ENCODE measurements around the gene TF.

TF gene

GRCh38 chr3:133820129-133820528, 73.9 kb downstream of the TF start:
- DNase-seq: no peak

- DNase-seq: no peak
These were observed 74.9 kb downstream of the TF start for GRCh38 chr3:133820889-133821675.

- DNase-seq: no peak
These were observed 75.8 kb downstream of the TF start for GRCh38 chr3:133821767-133822638.

DNA sequence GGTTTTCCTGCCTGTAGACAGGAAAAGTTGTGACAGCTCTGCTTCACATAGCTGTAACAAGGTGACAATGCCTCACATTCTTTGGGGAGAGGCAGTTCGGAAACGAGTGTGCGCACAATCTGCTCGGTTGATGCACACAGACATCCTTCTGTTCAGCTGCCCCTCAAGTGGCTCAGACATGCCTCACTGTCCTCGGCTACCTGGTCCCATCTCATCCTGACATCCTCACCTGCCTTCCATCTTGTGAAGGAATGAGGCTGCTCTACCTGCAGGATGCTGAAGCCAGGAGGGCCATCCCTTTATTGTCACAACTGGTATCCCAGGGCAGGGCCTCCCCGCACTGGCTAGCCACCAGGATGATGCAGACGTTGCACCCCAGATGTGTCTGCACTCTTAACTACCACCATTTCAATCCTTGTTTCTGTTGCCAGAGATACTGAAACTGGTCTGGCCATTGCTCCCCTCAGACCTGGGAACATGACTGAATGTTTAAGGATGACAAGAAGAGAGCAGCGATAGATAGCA, 78.8 kb downstream of the TF start:
- no peak for DNase-seq

GRCh38 chr3:133825969-133826727, 80.0 kb downstream of the TF start:
- DNase-seq: no peak

DNA sequence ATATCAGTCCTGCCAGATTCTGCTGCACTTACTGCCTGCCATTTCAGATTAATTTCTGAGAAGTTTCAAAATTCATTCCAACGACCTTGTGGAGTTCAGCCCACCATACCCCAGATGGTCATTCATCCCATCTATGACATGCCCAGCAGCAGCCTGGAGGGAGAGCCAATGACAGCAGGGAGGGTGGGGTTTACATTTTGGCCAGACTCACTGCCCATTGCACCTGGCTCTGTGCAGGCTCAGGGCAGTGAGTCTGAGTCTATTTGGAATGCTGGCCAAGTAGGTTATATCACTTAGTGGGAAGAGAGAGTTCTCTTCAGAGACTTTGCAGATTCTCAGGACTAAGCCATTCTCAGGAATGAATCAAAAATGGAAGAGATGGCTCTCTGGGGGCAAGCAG, 80.9 kb downstream of the TF start:
- DNase-seq: no peak

GRCh38 chr3:133827684-133828083, 81.5 kb downstream of the TF start:
- no peak for DNase-seq

DNA sequence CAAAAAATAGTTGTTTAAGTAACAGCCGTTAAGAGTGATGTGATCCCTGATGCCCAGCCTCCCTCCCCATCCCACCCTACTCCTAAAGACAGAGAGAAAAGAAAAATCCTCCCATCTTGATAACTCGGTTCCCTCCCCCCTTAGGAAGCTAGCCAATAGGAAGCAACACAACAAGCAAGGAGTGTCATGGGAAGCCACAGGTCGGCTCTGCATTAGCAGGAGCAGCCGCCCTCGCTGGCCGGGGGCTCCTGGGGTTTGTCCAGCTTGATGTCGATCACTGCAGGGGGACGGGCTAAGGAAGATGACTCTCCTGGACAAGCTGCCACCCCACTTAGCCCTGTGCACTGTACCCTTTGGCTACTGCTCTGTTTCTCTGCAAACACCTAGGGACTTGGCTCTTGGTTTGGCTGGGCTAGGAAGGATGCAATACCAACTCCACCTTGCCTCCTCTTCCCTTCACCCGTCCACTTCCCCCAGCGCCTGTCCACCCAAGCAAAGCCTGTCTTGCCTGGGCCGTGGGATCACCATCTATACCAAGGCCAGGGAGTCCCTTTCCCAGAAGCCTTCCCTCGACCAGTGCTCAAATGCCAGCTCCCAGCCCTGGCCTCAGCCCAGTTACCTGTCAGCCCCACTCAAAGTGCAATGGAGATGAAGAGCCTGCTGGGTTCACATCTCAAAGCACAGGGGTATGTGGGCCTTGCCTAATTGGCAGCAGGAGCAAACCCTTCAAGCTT, 82.5 kb downstream of the TF start:
- no peak for DNase-seq

GRCh38 chr3:133829310-133829707, 83.1 kb downstream of the TF start:
- DNase-seq: no peak

DNA sequence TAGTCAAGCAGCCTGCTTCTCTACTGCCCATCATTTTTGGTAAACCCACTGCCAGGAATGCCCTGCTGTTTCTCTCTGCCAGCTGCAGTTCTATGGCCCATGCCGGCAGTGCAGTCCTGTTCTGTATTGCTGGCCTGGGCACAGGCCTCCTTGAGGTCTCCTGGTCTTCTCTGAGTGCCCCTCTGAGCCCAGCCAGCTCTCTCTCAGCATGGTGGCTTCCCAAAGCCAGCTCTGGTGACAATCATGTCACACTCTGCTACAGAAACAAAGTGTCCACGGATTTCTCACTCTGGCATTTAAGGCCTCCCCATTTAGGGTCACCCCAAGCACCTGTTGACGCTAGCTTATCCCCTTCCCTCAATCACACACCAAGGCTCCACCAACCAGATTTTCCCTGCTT, 83.9 kb downstream of the TF start:
- no peak for DNase-seq

- no peak for DNase-seq
These were observed 86.0 kb downstream of the TF start for GRCh38 chr3:133831966-133832801.

- DNase-seq: no peak
These were observed 86.6 kb downstream of the TF start for GRCh38 chr3:133832802-133833144.

DNA sequence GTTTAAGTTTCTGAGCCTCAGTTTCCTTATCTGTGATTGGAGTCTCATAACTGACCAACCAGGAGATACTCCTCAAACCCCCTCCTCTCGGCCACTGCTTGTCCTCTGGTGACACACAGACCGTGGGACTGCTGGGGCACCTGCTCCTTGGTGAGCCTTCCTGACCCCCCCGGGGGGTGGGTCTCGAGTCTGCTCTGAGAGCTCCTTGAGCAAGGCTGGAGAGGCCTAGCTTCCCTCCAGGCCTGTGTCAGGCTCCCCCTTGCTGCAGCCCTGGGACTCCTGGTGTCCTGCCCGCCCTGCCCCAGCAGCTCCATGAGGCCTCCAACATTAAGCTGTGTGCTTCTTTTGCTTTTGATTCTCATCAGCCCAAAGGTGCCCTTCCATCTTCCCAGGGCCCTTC, 87.1 kb downstream of the TF start:
- DNase-seq: no peak

GRCh38 chr3:133833880-133834620, 87.9 kb downstream of the TF start:
- no peak for DNase-seq

- no peak for DNase-seq
These were observed 88.6 kb downstream of the TF start for GRCh38 chr3:133834621-133835417.

- no peak for DNase-seq
These were observed 89.2 kb downstream of the TF start for GRCh38 chr3:133835418-133835743.

GRCh38 chr3:133835961-133836360, 89.8 kb downstream of the TF start:
- no peak for DNase-seq

- no peak for DNase-seq
These were observed 90.4 kb downstream of the TF start for GRCh38 chr3:133836497-133837158.

DNA sequence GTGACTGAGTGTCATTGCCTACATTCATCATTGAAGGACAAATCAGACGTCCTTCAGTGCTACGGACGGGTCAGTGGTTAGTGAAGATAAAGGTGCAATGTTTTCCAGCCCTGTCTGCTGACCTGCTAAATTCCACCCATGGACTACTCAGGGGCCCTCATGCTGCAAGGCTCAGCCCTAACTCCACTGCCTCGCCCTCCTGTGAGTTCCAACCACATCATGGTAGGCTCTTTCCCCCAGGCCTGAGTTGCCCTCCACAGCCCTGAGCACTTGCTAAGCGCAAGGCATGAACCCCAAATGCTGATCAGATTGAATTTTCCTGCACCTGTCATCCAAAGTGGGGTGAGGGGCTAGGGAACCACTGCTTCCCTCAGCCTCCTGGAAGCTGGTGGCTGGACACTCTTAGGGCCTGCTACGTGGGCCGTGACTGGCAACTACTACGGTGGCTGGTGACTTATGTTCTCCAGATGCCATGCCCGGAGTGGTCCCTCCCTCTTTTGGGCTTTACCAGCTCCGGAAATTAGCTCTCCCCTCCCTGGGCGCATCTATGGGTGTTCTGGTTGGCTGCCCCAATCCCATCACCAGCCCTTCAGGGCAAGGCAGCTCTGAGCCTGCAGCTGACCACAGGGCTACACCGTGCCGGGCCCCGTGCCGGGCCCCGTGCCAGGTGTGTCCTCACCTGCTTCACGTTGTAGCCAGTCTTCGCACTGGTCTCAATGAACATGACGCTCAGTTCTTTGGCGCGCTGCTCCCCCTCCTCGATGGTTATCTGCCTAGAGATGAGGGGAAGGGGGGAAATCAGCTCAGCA, 91.5 kb downstream of the TF start:
- no peak for DNase-seq
